PC-3 (cell line): Measurements from ENCODE around the gene R3HCC1L.

Experiments used
- EZH2 ChIP-seq: fragments of 300-600 bp; sonication (generic); IDR thresholded peaks from one replicate; pipeline ENCODE4 v1.6.1; 2017; ENCODE audit warnings: antibody characterized with exemption, mild to moderate bottlenecking, low read length; ENCODE audit not compliant: unreplicated experiment
- EZH2phosphoT487 ChIP-seq: fragments of 300-600 bp; sonication (generic); IDR thresholded peaks from 2 replicates; pipeline ENCODE4 v1.6.1; 2018; ENCODE audit warnings: mild to moderate bottlenecking, antibody characterized with exemption, low read length, borderline replicate concordance
- TF ChIP-seq, protein P1 (sequence below): fragments of 300-600 bp; sonication (generic); conservative IDR thresholded peaks from 2 replicates; pipeline ENCODE4 v1.5.1; 2017; ENCODE audit warnings: antibody characterized with exemption, low read depth, mild to moderate bottlenecking, low read length

GRCh38 chr10:98244141-98244540, 109.7 kb downstream of the R3HCC1L start:
- TF ChIP-seq, protein P1, sequence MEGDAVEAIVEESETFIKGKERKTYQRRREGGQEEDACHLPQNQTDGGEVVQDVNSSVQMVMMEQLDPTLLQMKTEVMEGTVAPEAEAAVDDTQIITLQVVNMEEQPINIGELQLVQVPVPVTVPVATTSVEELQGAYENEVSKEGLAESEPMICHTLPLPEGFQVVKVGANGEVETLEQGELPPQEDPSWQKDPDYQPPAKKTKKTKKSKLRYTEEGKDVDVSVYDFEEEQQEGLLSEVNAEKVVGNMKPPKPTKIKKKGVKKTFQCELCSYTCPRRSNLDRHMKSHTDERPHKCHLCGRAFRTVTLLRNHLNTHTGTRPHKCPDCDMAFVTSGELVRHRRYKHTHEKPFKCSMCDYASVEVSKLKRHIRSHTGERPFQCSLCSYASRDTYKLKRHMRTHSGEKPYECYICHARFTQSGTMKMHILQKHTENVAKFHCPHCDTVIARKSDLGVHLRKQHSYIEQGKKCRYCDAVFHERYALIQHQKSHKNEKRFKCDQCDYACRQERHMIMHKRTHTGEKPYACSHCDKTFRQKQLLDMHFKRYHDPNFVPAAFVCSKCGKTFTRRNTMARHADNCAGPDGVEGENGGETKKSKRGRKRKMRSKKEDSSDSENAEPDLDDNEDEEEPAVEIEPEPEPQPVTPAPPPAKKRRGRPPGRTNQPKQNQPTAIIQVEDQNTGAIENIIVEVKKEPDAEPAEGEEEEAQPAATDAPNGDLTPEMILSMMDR = no peak
- TF ChIP-seq EZH2phosphoT487 = no peak
- no peak for TF ChIP-seq EZH2
